ENCODE measurements around the gene NT5C1A. TPM values are rescaled to one million over a fixed set of nuclear protein-coding genes. Genes with fewer than 3 reads are reported as not detected.
A peak's percentile ranks its signal among the peaks of the same experiment; 100 is the strongest.

NT5C1A gene
- total and polyA plus RNA-seq, 4 donors: not detected

GRCh38 chr1:39642796-39643195 is 29.1 kb downstream of the NT5C1A start:
- Histone ChIP-seq H3K9ac (ENCODE audit: insufficient read depth in 1 of 2, low read length in 2 of 2) (no peak overlapping the region), H3K9me3 (ENCODE audit: control insufficient read depth in 4 of 4, insufficient read depth in 3 of 4, low read length in 3 of 4) (no peaks in the 10 kb centered on the region), H3K4me1 (ENCODE audit: control insufficient read depth in 5 of 5, insufficient read depth in 5 of 5, low read length in 5 of 5) (peaks cover 0 to 10% (median 5%) of the 10 kb centered on the region in 5 donors), H3K4me3 (no peak overlapping the region), H3K27me3 (ENCODE audit: control insufficient read depth in 3 of 3, insufficient read depth in 3 of 3, low read length in 2 of 3) (peaks cover 0 to 2% (median 0%) of the 10 kb centered on the region in 3 donors), H3K36me3 (ENCODE audit: control insufficient read depth in 4 of 4, insufficient read depth in 4 of 4, low read length in 4 of 4) (no peaks in the 10 kb centered on the region), H3K27ac (ENCODE audit: low read depth in 1 of 2, low read length in 1 of 2) (no peak overlapping the region)
- TF ChIP-seq, protein P1, sequence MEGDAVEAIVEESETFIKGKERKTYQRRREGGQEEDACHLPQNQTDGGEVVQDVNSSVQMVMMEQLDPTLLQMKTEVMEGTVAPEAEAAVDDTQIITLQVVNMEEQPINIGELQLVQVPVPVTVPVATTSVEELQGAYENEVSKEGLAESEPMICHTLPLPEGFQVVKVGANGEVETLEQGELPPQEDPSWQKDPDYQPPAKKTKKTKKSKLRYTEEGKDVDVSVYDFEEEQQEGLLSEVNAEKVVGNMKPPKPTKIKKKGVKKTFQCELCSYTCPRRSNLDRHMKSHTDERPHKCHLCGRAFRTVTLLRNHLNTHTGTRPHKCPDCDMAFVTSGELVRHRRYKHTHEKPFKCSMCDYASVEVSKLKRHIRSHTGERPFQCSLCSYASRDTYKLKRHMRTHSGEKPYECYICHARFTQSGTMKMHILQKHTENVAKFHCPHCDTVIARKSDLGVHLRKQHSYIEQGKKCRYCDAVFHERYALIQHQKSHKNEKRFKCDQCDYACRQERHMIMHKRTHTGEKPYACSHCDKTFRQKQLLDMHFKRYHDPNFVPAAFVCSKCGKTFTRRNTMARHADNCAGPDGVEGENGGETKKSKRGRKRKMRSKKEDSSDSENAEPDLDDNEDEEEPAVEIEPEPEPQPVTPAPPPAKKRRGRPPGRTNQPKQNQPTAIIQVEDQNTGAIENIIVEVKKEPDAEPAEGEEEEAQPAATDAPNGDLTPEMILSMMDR (IDR thresholded peaks at IDR 0.05; ENCODE audit: control extremely low read depth, extremely low read depth): no peak
- WGBS, 2 donors: 75 to 84% methylated on average over 4 of the region's 4 CpGs
- ATAC-seq (ENCODE audit: insufficient read depth, low FRiP score) (no peak), DNase-seq (no peak)

DNA sequence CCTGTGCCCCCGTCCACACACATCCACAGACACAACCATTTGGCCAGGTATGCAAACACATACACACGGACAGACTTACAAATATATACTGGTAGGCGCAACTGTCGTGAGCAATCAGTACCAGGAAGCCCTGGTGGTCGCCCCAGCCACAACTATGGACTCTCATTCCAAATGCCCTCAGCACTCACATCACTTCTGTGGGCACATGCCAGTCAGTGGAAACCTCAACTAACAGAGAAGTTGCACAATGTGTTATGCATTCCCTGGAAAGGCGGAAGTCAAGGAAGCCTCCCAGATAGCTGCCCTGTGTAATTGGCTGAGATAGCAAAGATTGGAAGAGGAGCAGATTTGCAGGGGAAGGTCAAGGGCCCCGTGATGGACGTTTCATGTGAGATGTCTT is 31.0 kb downstream of the NT5C1A start:
- Histone ChIP-seq H3K4me3 (no peak overlapping the region), H3K9me3 (ENCODE audit: control insufficient read depth in 4 of 4, insufficient read depth in 3 of 4, low read length in 3 of 4) (no peaks in the 10 kb centered on the region), H3K9ac (ENCODE audit: insufficient read depth in 1 of 2, low read length in 2 of 2) (no peak overlapping the region), H3K36me3 (ENCODE audit: control insufficient read depth in 4 of 4, insufficient read depth in 4 of 4, low read length in 4 of 4) (no peaks in the 10 kb centered on the region), H3K4me1 (ENCODE audit: control insufficient read depth in 5 of 5, insufficient read depth in 5 of 5, low read length in 5 of 5) (peaks cover 0 to 7% (median 4%) of the 10 kb centered on the region in 5 donors), H3K27ac (ENCODE audit: low read depth in 1 of 2, low read length in 1 of 2) (no peak overlapping the region), H3K27me3 (ENCODE audit: control insufficient read depth in 3 of 3, insufficient read depth in 3 of 3, low read length in 2 of 3) (peaks cover 0 to 2% (median 0%) of the 10 kb centered on the region in 3 donors)
- no peak for ATAC-seq (ENCODE audit: insufficient read depth, low FRiP score)
- TF ChIP-seq, protein P1 (IDR thresholded peaks at IDR 0.05; ENCODE audit: control extremely low read depth, extremely low read depth): no peak
- DNase-seq: no peak
- WGBS, 2 donors: 88 to 93% methylated on average over 8 of the region's 8 CpGs

GRCh38 chr1:39639305-39640130 is 32.4 kb downstream of the NT5C1A start, which contains the start of gene HEYL:
Gene HEYL (minus strand): TSS chr1:39639643. CDS start chr1:39639625, 18 bp downstream.
- no peak within 1 kb of the TSS for H3K9ac ChIP-seq (ENCODE audit: insufficient read depth in 1 of 2, low read length in 2 of 2)
- peak within 1 kb of the TSS; percentile 75 to 77 for H3K27ac ChIP-seq (ENCODE audit: low read depth in 1 of 2, low read length in 1 of 2)
- H3K36me3 ChIP-seq (ENCODE audit: control insufficient read depth in 4 of 4, insufficient read depth in 4 of 4, low read length in 4 of 4): no peaks in the 10 kb centered on the region
- peaks cover 0 to 2% (median 0%) of the 10 kb centered on the region in 3 donors for H3K27me3 ChIP-seq (ENCODE audit: control insufficient read depth in 3 of 3, insufficient read depth in 3 of 3, low read length in 2 of 3)
- ATAC-seq (ENCODE audit: insufficient read depth, low FRiP score) (peak; percentile 92), DNase-seq (peak; percentile 53 to 78 (median 74))
- H3K9me3 ChIP-seq (ENCODE audit: control insufficient read depth in 4 of 4, insufficient read depth in 3 of 4, low read length in 3 of 4): no peaks in the 10 kb centered on the region
- H3K4me3 ChIP-seq: peak within 1 kb of the TSS; percentile 75
- WGBS, 2 donors: 3 to 4% methylated on average over 75 to 88 of the region's 88 CpGs
- peaks cover 0 to 15% (median 4%) of the 10 kb centered on the region in 5 donors for H3K4me1 ChIP-seq (ENCODE audit: control insufficient read depth in 5 of 5, insufficient read depth in 5 of 5, low read length in 5 of 5)
- TF ChIP-seq, protein P1 (IDR thresholded peaks at IDR 0.05; ENCODE audit: control extremely low read depth, extremely low read depth): peak; percentile 37

All from lung (tissue), 12 donors.